ENCODE measurements around the gene ALK.

DNA sequence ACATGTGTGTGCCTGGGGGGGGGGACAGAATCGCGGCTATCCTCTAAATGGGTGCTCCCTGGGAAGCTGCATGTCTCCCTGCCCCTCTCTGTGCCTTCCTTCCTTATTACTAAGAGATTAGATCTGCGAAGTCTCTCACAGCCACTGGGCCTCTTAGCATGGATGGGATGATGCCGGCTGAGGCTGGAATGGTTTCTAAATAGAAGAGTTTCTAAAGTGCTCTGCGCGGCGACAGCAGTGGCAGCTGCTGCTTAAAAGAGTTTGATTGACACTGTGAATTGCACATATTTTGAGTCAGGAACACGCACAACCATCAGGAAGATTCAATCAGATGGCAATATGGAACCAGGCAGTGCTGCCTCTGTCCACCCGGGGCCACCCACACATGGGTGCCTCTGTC lies 642.4 kb downstream of the ALK start:
- TF ChIP-seq CTCF (IDR thresholded peaks at IDR 0.05): no peak
- no peak for TF ChIP-seq POLR2A (IDR thresholded peaks at IDR 0.05)
